Chondrocyte (in vitro differentiated cells): Measurements from ENCODE around the gene GTF2I. TPM values are rescaled to one million over a fixed set of nuclear protein-coding genes. Genes with fewer than 3 reads are reported as not detected.
"Not testable (repeated sequence)": the region's sequence is repeated elsewhere in the genome, so short reads cannot be mapped to it uniquely, and the experiment has no call there.

Experiments
- DNase-seq: peaks from one replicate; pipeline ENCODE4 v3.0.0; 2021; ENCODE audit warnings: mixed read lengths, low spot score
- H3K27ac Mint-ChIP-seq: one replicate; pipeline ENCODE4 v1.8.0; 2021; ENCODE audit warnings: mild to moderate bottlenecking, moderate library complexity, mixed read lengths; ENCODE audit not compliant: unreplicated experiment
- H3K27me3 Mint-ChIP-seq: 2 replicates; pipeline ENCODE4 v1.8.0; 2021; ENCODE audit warnings: low read depth, mixed read lengths
- H3K36me3 Mint-ChIP-seq: 2 replicates; pipeline ENCODE4 v1.8.0; 2021; ENCODE audit warnings: low read depth, mixed read lengths
- H3K4me1 Mint-ChIP-seq: 2 replicates; pipeline ENCODE4 v1.8.0; 2021; ENCODE audit warnings: low read depth, mild to moderate bottlenecking, mixed read lengths
- H3K4me3 Mint-ChIP-seq: one replicate; pipeline ENCODE4 v1.8.0; 2021; ENCODE audit warnings: mild to moderate bottlenecking, moderate library complexity, mixed read lengths; ENCODE audit not compliant: unreplicated experiment
- H3K9me3 Mint-ChIP-seq: 2 replicates; pipeline ENCODE4 v1.8.0; 2021; ENCODE audit warnings: low read depth, mixed read lengths
- CTCF ChIP-seq: fragments of 200-600 bp; sonication (generic); IDR thresholded peaks from 2 replicates; pipeline ENCODE4 v1.5.0; 2021; ENCODE audit warnings: antibody characterized with exemption, mild to moderate bottlenecking, moderate library complexity
- total RNA-seq: library from RNA; stranded (reverse); gene quantifications from 3 replicates; pipeline ENCODE4 v1.2.1, GENCODE V29; 2021

Gene GTF2I
- total RNA-seq, 1 donor from 2014 or later = 157 TPM

- peak overlapping the region; percentile 89 for H3K27ac Mint-ChIP-seq
- no peaks in the 10 kb centered on the region for H3K27me3 Mint-ChIP-seq
- H3K9me3 Mint-ChIP-seq = no peaks in the 10 kb centered on the region
- peak; percentile 97 for DNase-seq
- TF ChIP-seq CTCF = no peak
- H3K4me1 Mint-ChIP-seq = peaks cover 63% of the 10 kb centered on the region
- peaks cover 2% of the 10 kb centered on the region for H3K36me3 Mint-ChIP-seq
- H3K4me3 Mint-ChIP-seq = peak overlapping the region; percentile 84
These were observed 873 bp downstream of the GTF2I start for GRCh38 chr7:74658178-74659004.

- H3K4me1 Mint-ChIP-seq = peaks cover 66% of the 10 kb centered on the region
- H3K36me3 Mint-ChIP-seq = not testable (repeated sequence)
These were observed 2.7 kb downstream of the GTF2I start for GRCh38 chr7:74660202-74660601.

GRCh38 chr7:74661836-74662794, 4.6 kb downstream of the GTF2I start:
- Mint-ChIP-seq H3K4me1 (peaks cover 59% of the 10 kb centered on the region), H3K27ac (peak overlapping the region; percentile 61)
- peak; percentile 39 for DNase-seq
- H3K4me3 Mint-ChIP-seq, H3K27me3 Mint-ChIP-seq, H3K36me3 Mint-ChIP-seq, H3K9me3 Mint-ChIP-seq: not testable (repeated sequence)

More at GRCh38 chr7:74660202-74660601, 2.7 kb downstream of the GTF2I start:
- H3K4me3 Mint-ChIP-seq = peak overlapping the region; percentile 84
- not testable (repeated sequence) for H3K9me3 Mint-ChIP-seq, H3K27me3 Mint-ChIP-seq
- H3K27ac Mint-ChIP-seq = peak overlapping the region; percentile 97
- peak; percentile 14 for DNase-seq

GRCh38 chr7:74665296-74665938, 7.9 kb downstream of the GTF2I start:
- TF ChIP-seq CTCF = no peak
- Mint-ChIP-seq H3K4me1 (peaks cover 44% of the 10 kb centered on the region), H3K27ac (no peak overlapping the region), H3K27me3 (no peaks in the 10 kb centered on the region), H3K9me3 (no peaks in the 10 kb centered on the region), H3K36me3 (peaks cover 7% of the 10 kb centered on the region), H3K4me3 (no peak overlapping the region)
- DNase-seq = peak; percentile 19

GRCh38 chr7:74667013-74667412, 9.5 kb downstream of the GTF2I start:
- H3K27me3 Mint-ChIP-seq, H3K27ac Mint-ChIP-seq, H3K9me3 Mint-ChIP-seq, H3K36me3 Mint-ChIP-seq, H3K4me3 Mint-ChIP-seq: not testable (repeated sequence)
- DNase-seq = peak; percentile 26
- H3K4me1 Mint-ChIP-seq = peaks cover 38% of the 10 kb centered on the region

GRCh38 chr7:74667520-74667919, 10.0 kb downstream of the GTF2I start:
- H3K9me3 Mint-ChIP-seq, H3K27me3 Mint-ChIP-seq, H3K27ac Mint-ChIP-seq, H3K36me3 Mint-ChIP-seq, DNase-seq, H3K4me3 Mint-ChIP-seq: not testable (repeated sequence)
- peaks cover 35% of the 10 kb centered on the region for H3K4me1 Mint-ChIP-seq

- Mint-ChIP-seq H3K36me3 (peaks cover 3% of the 10 kb centered on the region), H3K27me3 (no peaks in the 10 kb centered on the region), H3K27ac (no peak overlapping the region), H3K9me3 (no peaks in the 10 kb centered on the region), H3K4me1 (peaks cover 29% of the 10 kb centered on the region), H3K4me3 (no peak overlapping the region)
- DNase-seq = no peak
- no peak for TF ChIP-seq CTCF
These were observed 14.1 kb downstream of the GTF2I start for GRCh38 chr7:74671602-74672001.
